HCT116 (cell line): Measurements from ENCODE around the gene SLC6A12.

Source experiments
- CEBPB ChIP-seq: IDR thresholded peaks from 2 replicates; pipeline ENCODE4 v1.6.1; 2012; ENCODE audit warnings: low read depth
- ELF1 ChIP-seq: IDR thresholded peaks from 2 replicates; pipeline ENCODE4 v1.6.1; 2012; ENCODE audit warnings: low read depth, borderline replicate concordance
- EZH2 ChIP-seq: fragments of 200-600 bp; sonication (generic); IDR thresholded peaks from 2 replicates; pipeline ENCODE4 v1.6.1; 2017; ENCODE audit warnings: antibody characterized with exemption, mixed run types
- EZH2phosphoT487 ChIP-seq: fragments of 200-600 bp; IDR thresholded peaks from 2 replicates; pipeline ENCODE4 v1.6.1; 2018; ENCODE audit warnings: antibody characterized with exemption, borderline replicate concordance
- POLR2A ChIP-seq: IDR thresholded peaks from 2 replicates; pipeline ENCODE4 v1.7.0; 2011; ENCODE audit warnings: borderline replicate concordance; ENCODE audit not compliant: insufficient read depth, insufficient read length; ENCODE audit errors: extremely low read depth
- POLR2AphosphoS5 ChIP-seq: IDR thresholded peaks from 2 replicates; pipeline ENCODE4 v1.6.1; 2011; ENCODE audit warnings: mild to moderate bottlenecking, low read depth, low read length, moderate library complexity
- RAD21 ChIP-seq: IDR thresholded peaks from 2 replicates; pipeline ENCODE4 v1.6.1; 2012; ENCODE audit warnings: low read depth, mild to moderate bottlenecking
- REST ChIP-seq: IDR thresholded peaks from 2 replicates; pipeline ENCODE4 v1.6.1; 2012; ENCODE audit warnings: low read depth
- SP1 ChIP-seq: IDR thresholded peaks from 2 replicates; pipeline ENCODE4 v1.6.1; 2012; ENCODE audit warnings: low read depth
- YY1 ChIP-seq: IDR thresholded peaks from 2 replicates; pipeline ENCODE4 v1.6.1; 2011; ENCODE audit warnings: low read length, low read depth, moderate library complexity, mild to moderate bottlenecking; ENCODE audit not compliant: insufficient replicate concordance; ENCODE audit errors: extremely low read depth
- ZNF274 ChIP-seq: fragments of 200-500 bp; sonication (Bioruptor generic); IDR thresholded peaks from 2 replicates; pipeline ENCODE4 v1.6.1; 2014; ENCODE audit warnings: mild to moderate bottlenecking, low read depth, low read length, inconsistent platforms
- TF ChIP-seq, protein P1 (sequence below), 3 experiments: fragments of 200-600 bp in 1 of 3; sonication (generic) in 1 of 3; IDR thresholded peaks in 2 of 3; conservative IDR thresholded peaks in 1 of 3; 2 replicates each; pipeline ENCODE4 v1.5.1; 2012 to 2017; ENCODE audit warnings: low read depth in 2 of 3, low read length in 2 of 3, antibody characterized with exemption in 1 of 3, borderline replicate concordance in 1 of 3, control low read depth in 1 of 3, mild to moderate bottlenecking in 1 of 3, mixed read lengths in 1 of 3, mixed run types in 1 of 3, moderate library complexity in 1 of 3; ENCODE audit not compliant: insufficient read depth in 1 of 3
- TF ChIP-seq, protein P2 (sequence below): IDR thresholded peaks from 2 replicates; pipeline ENCODE4 v1.6.1; 2011; ENCODE audit warnings: mild to moderate bottlenecking, low read length, moderate library complexity; ENCODE audit not compliant: insufficient replicate concordance; ENCODE audit errors: extremely low read depth

DNA sequence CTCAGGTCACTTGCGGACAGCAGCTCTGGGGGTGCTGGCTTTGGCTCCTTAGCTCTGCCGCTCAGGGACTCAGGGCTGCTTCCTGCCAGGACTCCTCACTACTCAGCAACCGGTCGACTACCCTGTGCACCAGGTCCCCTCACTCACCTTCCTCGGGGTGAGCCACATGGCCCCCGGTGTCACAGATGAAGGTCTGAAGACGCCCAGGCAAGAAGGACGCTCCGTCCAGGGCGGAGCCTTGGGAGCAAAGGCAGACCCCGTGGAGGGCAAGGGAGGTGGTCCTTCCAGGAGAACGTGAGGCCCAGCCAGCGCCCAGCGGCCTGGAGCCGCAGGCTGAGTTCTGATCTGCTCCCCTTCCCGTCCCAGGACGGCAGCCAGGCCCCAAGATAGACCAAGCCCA lies 32.0 kb downstream of the SLC6A12 start:
- TF ChIP-seq POLR2A = no peak
- TF ChIP-seq, protein P1, sequence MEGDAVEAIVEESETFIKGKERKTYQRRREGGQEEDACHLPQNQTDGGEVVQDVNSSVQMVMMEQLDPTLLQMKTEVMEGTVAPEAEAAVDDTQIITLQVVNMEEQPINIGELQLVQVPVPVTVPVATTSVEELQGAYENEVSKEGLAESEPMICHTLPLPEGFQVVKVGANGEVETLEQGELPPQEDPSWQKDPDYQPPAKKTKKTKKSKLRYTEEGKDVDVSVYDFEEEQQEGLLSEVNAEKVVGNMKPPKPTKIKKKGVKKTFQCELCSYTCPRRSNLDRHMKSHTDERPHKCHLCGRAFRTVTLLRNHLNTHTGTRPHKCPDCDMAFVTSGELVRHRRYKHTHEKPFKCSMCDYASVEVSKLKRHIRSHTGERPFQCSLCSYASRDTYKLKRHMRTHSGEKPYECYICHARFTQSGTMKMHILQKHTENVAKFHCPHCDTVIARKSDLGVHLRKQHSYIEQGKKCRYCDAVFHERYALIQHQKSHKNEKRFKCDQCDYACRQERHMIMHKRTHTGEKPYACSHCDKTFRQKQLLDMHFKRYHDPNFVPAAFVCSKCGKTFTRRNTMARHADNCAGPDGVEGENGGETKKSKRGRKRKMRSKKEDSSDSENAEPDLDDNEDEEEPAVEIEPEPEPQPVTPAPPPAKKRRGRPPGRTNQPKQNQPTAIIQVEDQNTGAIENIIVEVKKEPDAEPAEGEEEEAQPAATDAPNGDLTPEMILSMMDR (IDR thresholded peaks at IDR 0.05 in 2 of 3, conservative IDR thresholded peaks at IDR 0.05 in 1 of 3; ENCODE audit: borderline replicate concordance in 1 of 3, insufficient read depth in 1 of 3, low read depth in 2 of 3, low read length in 2 of 3) = no peak
- no peak for TF ChIP-seq YY1
- no peak for TF ChIP-seq POLR2AphosphoS5
- TF ChIP-seq EZH2phosphoT487 = no peak
- no peak for TF ChIP-seq SP1
- TF ChIP-seq ELF1 = no peak
- TF ChIP-seq, protein P2, sequence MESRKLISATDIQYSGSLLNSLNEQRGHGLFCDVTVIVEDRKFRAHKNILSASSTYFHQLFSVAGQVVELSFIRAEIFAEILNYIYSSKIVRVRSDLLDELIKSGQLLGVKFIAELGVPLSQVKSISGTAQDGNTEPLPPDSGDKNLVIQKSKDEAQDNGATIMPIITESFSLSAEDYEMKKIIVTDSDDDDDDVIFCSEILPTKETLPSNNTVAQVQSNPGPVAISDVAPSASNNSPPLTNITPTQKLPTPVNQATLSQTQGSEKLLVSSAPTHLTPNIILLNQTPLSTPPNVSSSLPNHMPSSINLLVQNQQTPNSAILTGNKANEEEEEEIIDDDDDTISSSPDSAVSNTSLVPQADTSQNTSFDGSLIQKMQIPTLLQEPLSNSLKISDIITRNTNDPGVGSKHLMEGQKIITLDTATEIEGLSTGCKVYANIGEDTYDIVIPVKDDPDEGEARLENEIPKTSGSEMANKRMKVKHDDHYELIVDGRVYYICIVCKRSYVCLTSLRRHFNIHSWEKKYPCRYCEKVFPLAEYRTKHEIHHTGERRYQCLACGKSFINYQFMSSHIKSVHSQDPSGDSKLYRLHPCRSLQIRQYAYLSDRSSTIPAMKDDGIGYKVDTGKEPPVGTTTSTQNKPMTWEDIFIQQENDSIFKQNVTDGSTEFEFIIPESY = no peak
- no peak for TF ChIP-seq ZNF274
- TF ChIP-seq CEBPB = no peak
- no peak for TF ChIP-seq RAD21
- TF ChIP-seq EZH2 = no peak
- TF ChIP-seq REST = no peak
